ENCODE results near the gene MYH16.

GRCh38 chr7:99340659-99341058 lies 68.0 kb downstream of the MYH16 start:
- TF ChIP-seq CTCF (IDR thresholded peaks at IDR 0.05) (no peak), POLR2A (IDR thresholded peaks at IDR 0.05) (no peak)
